HG02885 (cell line): ENCODE data around the gene HNF1B.

ENCODE experiments used
- ATAC-seq: cut with Tn5 transposase; IDR thresholded peaks from one replicate; pipeline ENCODE4 v1.9.1; 2021; ENCODE audit warnings: mild to moderate bottlenecking; ENCODE audit not compliant: unreplicated experiment, poor library complexity

The HNF1B gene

GRCh38 chr17:37677021-37677420, 67.8 kb downstream of the HNF1B start:
- ATAC-seq, result no peak

- ATAC-seq, result no peak
These were observed 68.5 kb downstream of the HNF1B start for GRCh38 chr17:37676115-37676925.

GRCh38 chr17:37674511-37674910, 70.3 kb downstream of the HNF1B start:
- no peak for ATAC-seq

- ATAC-seq, result no peak
These were observed 71.5 kb downstream of the HNF1B start for GRCh38 chr17:37673386-37673785.

GRCh38 chr17:37672548-37673078, 72.2 kb downstream of the HNF1B start:
- no peak for ATAC-seq

GRCh38 chr17:37671824-37672547, 72.9 kb downstream of the HNF1B start:
- ATAC-seq, result no peak

- ATAC-seq, result no peak
These were observed 73.6 kb downstream of the HNF1B start for GRCh38 chr17:37671028-37671823.

- no peak for ATAC-seq
These were observed 77.8 kb downstream of the HNF1B start for GRCh38 chr17:37667039-37667438.

- no peak for ATAC-seq
These were observed 80.6 kb downstream of the HNF1B start for GRCh38 chr17:37664214-37664613.

GRCh38 chr17:37662353-37662752, 82.5 kb downstream of the HNF1B start:
- no peak for ATAC-seq

GRCh38 chr17:37661400-37662014, 83.4 kb downstream of the HNF1B start:
- no peak for ATAC-seq

- no peak for ATAC-seq
These were observed 84.9 kb downstream of the HNF1B start for GRCh38 chr17:37659925-37660324.

GRCh38 chr17:37657202-37657601, 87.7 kb downstream of the HNF1B start:
- ATAC-seq, result no peak

- ATAC-seq, result no peak
These were observed 93.0 kb downstream of the HNF1B start for GRCh38 chr17:37651849-37652248.

GRCh38 chr17:37650419-37651003, 94.3 kb downstream of the HNF1B start:
- ATAC-seq, result no peak

- ATAC-seq, result no peak
These were observed 96.3 kb downstream of the HNF1B start for GRCh38 chr17:37648555-37648954.

GRCh38 chr17:37647856-37648255, 97.0 kb downstream of the HNF1B start:
- ATAC-seq, result no peak

- ATAC-seq, result no peak
These were observed 101.0 kb downstream of the HNF1B start for GRCh38 chr17:37643869-37644268.

- ATAC-seq, result peak; percentile 83
These were observed 101.6 kb downstream of the HNF1B start, which contains the start of gene DDX52 for GRCh38 chr17:37643118-37643766. Gene DDX52, minus strand, starts transcription at chr17:37643446. Its CDS starts 26 bp downstream, at chr17:37643420.
